IMR-90 (cell line): ENCODE results near the gene CEP78. TPM values are rescaled to one million over a fixed set of nuclear protein-coding genes. Genes with fewer than 3 reads are reported as not detected.

Experiments
- ATAC-seq: fragments of 200-7000 bp; cut with Tn5 transposase; 2 replicates; pipeline ENCODE4 v1.9.1; 2020; ENCODE audit warnings: low read depth, mild to moderate bottlenecking, moderate library complexity
- BruUV-seq: library from RNA; stranded (reverse); fragments of 400-500 nt; replicated peaks from 2 replicates; lab custom pipeline; 2021; lab: Mats Ljungman, UMichigan
- CTCF ChIA-PET: fragments of 300-600 bp; formaldehyde crosslinking; extraction: SDS; loops from one replicate; lab custom pipeline; 2021; ENCODE audit warnings: antibody characterized with exemption; lab: Yijun Ruan, JAX
- POLR2A ChIA-PET: fragments of 300-600 bp; sonication (Branson Sonifier 250); formaldehyde crosslinking; loops from one replicate; lab custom pipeline; 2022; ENCODE audit warnings: antibody characterized with exemption; ENCODE audit not compliant: unreplicated experiment; lab: Charles Lee
- DNase-seq: peaks from one replicate; pipeline ENCODE4 v3.0.0; 2013
- H2AFZ ChIP-seq: replicated peaks from 2 replicates; pipeline ENCODE3; 2013; ENCODE audit warnings: low read length, mild to moderate bottlenecking; ENCODE audit not compliant: poor library complexity
- H2AK5ac ChIP-seq: 2 replicates; pipeline ENCODE4 v1.6.1; 2013; ENCODE audit warnings: low read depth, low read length, inconsistent platforms
- H2AK9ac ChIP-seq: replicated peaks from 2 replicates; pipeline ENCODE3; 2013; ENCODE audit warnings: mild to moderate bottlenecking, low read depth, low read length, moderate library complexity; ENCODE audit not compliant: poor library complexity
- H2BK120ac ChIP-seq: 2 replicates; pipeline ENCODE4 v1.6.1; 2013; ENCODE audit warnings: low read depth, low read length, inconsistent platforms
- H2BK15ac ChIP-seq: 3 replicates; pipeline ENCODE4 v1.6.1; 2013; ENCODE audit warnings: low read depth, low read length, inconsistent platforms
- H2BK20ac ChIP-seq: 2 replicates; pipeline ENCODE4 v1.6.1; 2013; ENCODE audit warnings: low read depth, mild to moderate bottlenecking, inconsistent platforms, low read length, moderate library complexity
- H2BK5ac ChIP-seq: 2 replicates; pipeline ENCODE4 v1.6.1; 2013; ENCODE audit warnings: mild to moderate bottlenecking, low read depth, low read length, inconsistent platforms; ENCODE audit not compliant: poor library complexity, severe bottlenecking
- H3K14ac ChIP-seq: replicated peaks from 2 replicates; pipeline ENCODE4 v1.6.1; 2013; ENCODE audit warnings: low read depth, low read length, inconsistent platforms
- H3K18ac ChIP-seq: 2 replicates; pipeline ENCODE4 v1.6.1; 2013; ENCODE audit warnings: low read depth, low read length, control low read depth
- H3K23ac ChIP-seq: 2 replicates; pipeline ENCODE4 v1.6.1; 2013; ENCODE audit warnings: low read depth, low read length, inconsistent platforms
- H3K27ac ChIP-seq: 2 replicates; pipeline ENCODE4 v1.5.1; 2013; ENCODE audit warnings: mild to moderate bottlenecking, control low read depth, low read length; ENCODE audit not compliant: insufficient read depth
- H3K27me3 ChIP-seq: 2 replicates; pipeline ENCODE4 v1.6.1; 2013; ENCODE audit warnings: low read length; ENCODE audit not compliant: control insufficient read depth, insufficient read depth
- H3K36me3 ChIP-seq: 2 replicates; pipeline ENCODE4 v1.6.1; 2013; ENCODE audit warnings: low read length, mixed read lengths; ENCODE audit not compliant: control insufficient read depth, insufficient read depth
- H3K4ac ChIP-seq: 2 replicates; pipeline ENCODE4 v1.6.1; 2013; ENCODE audit warnings: low read depth, low read length, inconsistent platforms
- H3K4me1 ChIP-seq: 2 replicates; pipeline ENCODE4 v1.6.1; 2013; ENCODE audit warnings: low read length, mixed read lengths; ENCODE audit not compliant: control insufficient read depth, insufficient read depth
- H3K4me2 ChIP-seq: 2 replicates; pipeline ENCODE4 v1.6.1; 2013; ENCODE audit warnings: low read depth, mild to moderate bottlenecking, control low read depth, low read length, moderate library complexity
- H3K4me3 ChIP-seq: 2 replicates; pipeline ENCODE4 v1.5.1; 2013; ENCODE audit warnings: low read depth, mild to moderate bottlenecking, control low read depth, low read length, moderate library complexity; ENCODE audit not compliant: insufficient read depth
- H3K56ac ChIP-seq: 2 replicates; pipeline ENCODE4 v1.6.1; 2013; ENCODE audit warnings: low read length, inconsistent platforms; ENCODE audit not compliant: insufficient read depth; ENCODE audit errors: extremely low read depth
- H3K79me1 ChIP-seq, 2 experiments: 2 replicates each; pipeline ENCODE4 v1.6.1; 2013; ENCODE audit warnings: low read length in 2 of 2, inconsistent platforms in 1 of 2, low read depth in 1 of 2
- H3K9ac ChIP-seq: 2 replicates; pipeline ENCODE4 v1.6.1; 2013; ENCODE audit warnings: low read depth, low read length, control low read depth
- H3K9me1 ChIP-seq: 2 replicates; pipeline ENCODE4 v1.6.1; 2013; ENCODE audit warnings: low read length, inconsistent platforms; ENCODE audit not compliant: insufficient read depth
- H3K9me3 ChIP-seq: 2 replicates; pipeline ENCODE4 v1.6.1; 2013; ENCODE audit warnings: low read length; ENCODE audit not compliant: control insufficient read depth, insufficient read depth
- H4K20me1 ChIP-seq: 2 replicates; pipeline ENCODE4 v1.6.1; 2013; ENCODE audit warnings: low read length, inconsistent platforms; ENCODE audit not compliant: insufficient read depth
- H4K5ac ChIP-seq: 2 replicates; pipeline ENCODE4 v1.6.1; 2013; ENCODE audit warnings: mild to moderate bottlenecking, low read depth, low read length, control low read depth
- H4K8ac ChIP-seq, 2 experiments: 2 replicates each; pipeline ENCODE4 v1.6.1; 2013; ENCODE audit warnings: low read depth in 2 of 2, low read length in 2 of 2, control low read depth in 1 of 2, inconsistent platforms in 1 of 2
- H4K91ac ChIP-seq: 2 replicates; pipeline ENCODE4 v1.6.1; 2013; ENCODE audit warnings: low read depth, low read length, inconsistent platforms; ENCODE audit not compliant: insufficient read depth
- BHLHE40 ChIP-seq: fragments of 150-350 bp; IDR thresholded peaks from 2 replicates; pipeline ENCODE4 v1.6.1; 2016; ENCODE audit warnings: mild to moderate bottlenecking, low read depth, low read length
- ELK1 ChIP-seq: fragments of 150-350 bp; IDR thresholded peaks from 2 replicates; pipeline ENCODE4 v1.6.1; 2016; ENCODE audit warnings: low read depth, mild to moderate bottlenecking, low read length, moderate library complexity, borderline replicate concordance
- FOS ChIP-seq: fragments of 150-350 bp; IDR thresholded peaks from 2 replicates; pipeline ENCODE4 v1.6.1; 2016; ENCODE audit warnings: low read depth, low read length
- MAFK ChIP-seq: IDR thresholded peaks from 2 replicates; pipeline ENCODE4 v1.6.1; 2012; ENCODE audit warnings: low read depth, low read length, improper control_type of control experiment
- MAZ ChIP-seq: IDR thresholded peaks from 2 replicates; pipeline ENCODE4 v1.6.1; 2012; ENCODE audit warnings: low read depth, mild to moderate bottlenecking, low read length, improper control_type of control experiment, moderate library complexity, borderline replicate concordance
- NFE2L2 ChIP-seq: fragments of 150-350 bp; IDR thresholded peaks from 2 replicates; pipeline ENCODE4 v1.6.1; 2016; ENCODE audit warnings: low read depth, mild to moderate bottlenecking, low read length
- POLR2A ChIP-seq: IDR thresholded peaks from 2 replicates; pipeline ENCODE4 v1.6.1; 2012; ENCODE audit warnings: mild to moderate bottlenecking, low read depth, low read length
- RAD21 ChIP-seq: IDR thresholded peaks from 2 replicates; pipeline ENCODE4 v1.6.1; 2012; ENCODE audit warnings: low read length, improper control_type of control experiment
- USF2 ChIP-seq: fragments of 150-350 bp; IDR thresholded peaks from 2 replicates; pipeline ENCODE4 v1.6.1; 2017; ENCODE audit warnings: mild to moderate bottlenecking, antibody characterized with exemption, low read length, low read depth
- WGBS, 2 experiments: methylation state at CpG; one replicate each; pipeline versions ENCODE4 v1.1.5 to v1.1.7; 2013; ENCODE audit warnings: missing lambda C conversion rate in 2 of 2; ENCODE audit not compliant: insufficient read length in 1 of 2; ENCODE audit errors: extremely low coverage in 2 of 2; 5-methylcytosine and 5-hydroxymethylcytosine counted together
- dilution Hi-C: fragments of 300-500 bp; cut with HindIII; formaldehyde crosslinking; loops from one replicate; pipeline ENCODE4 v1.14.3; 2018; ENCODE audit warnings: low sequenced_read_pairs; ENCODE audit not compliant: unreplicated experiment
- in situ Hi-C: fragments of 300-500 bp; cut with MboI; formaldehyde crosslinking; loops from 3 replicates; pipeline ENCODE4 v1.14.3; 2019; ENCODE audit warnings: low sequenced_read_pairs, inconsistent platforms, mixed read lengths
- intact Hi-C: fragments of 100-400 bp; cut with micrococcal nuclease; formaldehyde crosslinking; loops from 2 replicates; pipeline ENCODE4 v1.10.0; 2022
- polyA plus RNA-seq, 3 experiments: library from polyadenylated mRNA; depleted of rRNA; stranded (reverse); fragments of >200 nt; gene quantifications; 2 replicates each; pipeline ENCODE4 v1.2.3, GENCODE V29; 2012; ENCODE audit warnings: low replicate concordance in 1 of 3
- total RNA-seq: library from RNA; depleted of rRNA; stranded (reverse); fragments of >200 nt; gene quantifications from 2 replicates; pipeline ENCODE4 v1.2.3, GENCODE V29; 2012

The CEP78 gene
- total and polyA plus RNA-seq, 2 of the 4 experiments (the other 2 are of a cell fraction) = 9.2 to 18.3 TPM

- Histone ChIP-seq H4K8ac (no peak overlapping the region), H4K91ac (no peak overlapping the region), H2BK120ac (no peak overlapping the region), H3K27ac (no peak overlapping the region), H3K9me3 (no peaks in the 10 kb centered on the region), H2AK9ac (no peak overlapping the region), H3K4me3 (no peak overlapping the region), H3K9me1 (peaks cover 13% of the 10 kb centered on the region), H2BK20ac (no peak overlapping the region), H3K4me2 (no peak overlapping the region), H3K27me3 (no peaks in the 10 kb centered on the region), H3K36me3 (peaks cover 32% of the 10 kb centered on the region), H2BK5ac (no peak overlapping the region), H3K4ac (no peak overlapping the region), H3K9ac (no peak overlapping the region), H2AFZ (no peak overlapping the region), H3K18ac (no peak overlapping the region), H2AK5ac (no peak overlapping the region), H3K4me1 (peaks cover 1% of the 10 kb centered on the region; the same call in 1 of the 2 replicates), H3K79me1 (peaks cover 8 to 17% of the 10 kb centered on the region in 2 experiments; a peak in 3 of 4 replicates), H2BK15ac (no peak overlapping the region), H3K56ac (no peak overlapping the region), H3K14ac (no peak overlapping the region), H4K20me1 (peaks cover 19% of the 10 kb centered on the region; the same call in 1 of the 2 replicates), H3K23ac (no peak overlapping the region), H4K5ac (no peak overlapping the region)
- no TSS peak for BruUV-seq
- ChIA-PET CTCF (interaction anchor here (0.5 kb wide), 1 partner anchor 1495 kb away, joined by 4 read pairs; no protein-coding TSS in a partner anchor), POLR2A (no interaction called here)
- dilution Hi-C loops = no loop called here
- intact Hi-C loops = no loop called here
- no CpG with 5 or more reads among the region's 8 CpGs for WGBS, 2 experiments
- no peak for DNase-seq
- ATAC-seq = no peak
- in situ Hi-C loops = no loop called here
- TF ChIP-seq USF2 (no peak), BHLHE40 (no peak), MAZ (no peak), RAD21 (no peak), FOS (no peak), ELK1 (no peak), POLR2A (no peak), NFE2L2 (no peak), MAFK (no peak)
These were observed 88.8 kb downstream of the CEP78 start for GRCh38 chr9:78324682-78325081.
